HL-60 (cell line): ENCODE results near the gene ASF1B.

Experiments used
- CTCF ChIP-seq: IDR thresholded peaks from one replicate; pipeline ENCODE4 v1.5.1; 2011; ENCODE audit warnings: low read length, control low read depth, inconsistent platforms; ENCODE audit not compliant: insufficient read depth
- GABPA ChIP-seq: IDR thresholded peaks from 2 replicates; pipeline ENCODE4 v1.6.1; 2012; ENCODE audit warnings: low read depth
- POLR2AphosphoS5 ChIP-seq: IDR thresholded peaks from 2 replicates; pipeline ENCODE4 v1.6.1; 2012; ENCODE audit warnings: low read depth
- REST ChIP-seq: IDR thresholded peaks from 2 replicates; pipeline ENCODE4 v1.6.1; 2012; ENCODE audit warnings: low read depth; ENCODE audit not compliant: insufficient replicate concordance
- SPI1 ChIP-seq: IDR thresholded peaks from 2 replicates; pipeline ENCODE4 v1.6.1; 2012; ENCODE audit warnings: low read depth, mild to moderate bottlenecking, borderline replicate concordance

GRCh38 chr19:14167576-14168138 lies 31.3 kb upstream of the ASF1B start:
- TF ChIP-seq REST (no peak), CTCF (no peak), POLR2AphosphoS5 (no peak), GABPA (no peak), SPI1 (no peak)
